Stimulated activated CD4-positive, alpha-beta T cell treated with anti-CD3 and anti-CD28 coated beads, Interleukin-4, amount 100 ng/mL, for 48 hours (primary cell): Measurements from ENCODE around the gene AZU1.
"Not testable (repeated sequence)": the region's sequence is repeated elsewhere in the genome, so short reads cannot be mapped to it uniquely, and the experiment has no call there.

Experiments
- DNase-seq, 2 donors: peaks; one replicate each; pipeline ENCODE4 v3.0.0-alpha.2; 2020; ENCODE audit warnings: low read depth in 2 of 2

AZU1 gene

GRCh38 chr19:810077-810855 lies 17.4 kb upstream of the AZU1 start:
- DNase-seq: no peak

DNA sequence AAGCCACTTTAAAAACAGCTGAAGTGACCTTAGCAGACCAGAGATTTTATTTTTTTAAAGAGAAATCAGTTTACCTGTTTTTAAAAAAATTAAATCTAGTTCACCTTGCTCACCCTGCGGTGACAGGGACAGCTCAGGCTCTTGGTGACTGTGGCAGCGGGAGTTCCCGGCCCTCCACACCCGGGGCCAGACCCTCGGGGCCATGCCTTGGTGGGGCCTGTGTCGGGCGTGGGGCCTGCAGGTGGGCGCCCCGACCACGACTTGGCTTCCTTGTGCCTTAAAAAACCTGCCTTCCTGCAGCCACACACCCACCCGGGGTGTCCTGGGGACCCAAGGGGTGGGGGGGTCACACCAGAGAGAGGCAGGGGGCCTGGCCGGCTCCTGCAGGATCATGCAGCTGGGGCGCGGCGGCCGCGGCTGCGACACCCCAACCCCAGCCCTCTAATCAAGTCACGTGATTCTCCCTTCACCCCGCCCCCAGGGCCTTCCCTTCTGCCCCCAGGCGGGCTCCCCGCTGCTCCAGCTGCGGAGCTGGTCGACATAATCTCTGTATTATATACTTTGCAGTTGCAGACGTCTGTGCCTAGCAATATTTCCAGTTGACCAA lies 16.7 kb upstream of the AZU1 start:
- DNase-seq: no peak

DNA sequence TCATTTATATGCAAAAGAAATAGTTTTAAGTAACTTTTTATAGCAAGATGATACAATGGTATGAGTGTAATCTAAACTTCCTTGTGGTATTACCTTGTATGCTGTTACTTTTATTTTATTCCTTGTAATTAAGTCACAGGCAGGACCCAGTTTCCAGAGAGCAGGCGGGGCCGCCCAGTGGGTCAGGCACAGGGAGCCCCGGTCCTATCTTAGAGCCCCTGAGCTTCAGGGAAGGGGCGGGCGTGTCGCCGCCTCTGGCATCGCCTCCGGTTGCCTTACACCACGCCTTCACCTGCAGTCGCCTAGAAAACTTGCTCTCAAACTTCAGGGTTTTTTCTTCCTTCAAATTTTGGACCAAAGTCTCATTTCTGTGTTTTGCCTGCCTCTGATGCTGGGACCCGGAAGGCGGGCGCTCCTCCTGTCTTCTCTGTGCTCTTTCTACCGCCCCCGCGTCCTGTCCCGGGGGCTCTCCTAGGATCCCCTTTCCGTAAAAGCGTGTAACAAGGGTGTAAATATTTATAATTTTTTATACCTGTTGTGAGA lies 16.1 kb upstream of the AZU1 start:
- DNase-seq: no peak

GRCh38 chr19:812049-812746 lies 15.4 kb upstream of the AZU1 start:
- DNase-seq: no peak

DNA sequence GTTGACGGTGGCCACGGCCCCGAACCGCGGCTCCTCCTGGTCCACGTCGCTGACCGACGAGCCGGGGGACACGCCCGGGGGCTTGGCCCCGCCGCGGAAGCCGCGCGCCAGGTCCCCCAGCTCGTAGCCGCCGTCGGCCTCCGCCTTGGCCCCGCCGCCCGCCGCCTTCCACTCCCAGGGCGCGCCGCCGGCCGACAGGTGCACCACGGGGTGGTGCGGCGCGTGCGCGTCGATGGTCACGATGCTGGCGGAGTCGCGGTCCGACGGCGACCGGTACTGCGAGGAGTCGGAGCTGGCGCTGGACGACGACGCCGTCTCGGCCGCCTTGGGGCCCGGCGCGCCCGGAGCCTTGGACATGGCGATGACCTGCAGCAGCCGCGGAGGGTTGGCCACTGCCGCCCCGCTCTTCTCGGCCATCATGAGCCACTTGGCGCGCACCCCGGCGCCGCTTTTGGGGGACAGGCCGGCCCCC lies 14.9 kb upstream of the AZU1 start:
- no peak for DNase-seq

GRCh38 chr19:813219-814151 lies 14.2 kb upstream of the AZU1 start:
- no peak for DNase-seq

GRCh38 chr19:814152-815078 lies 13.2 kb upstream of the AZU1 start:
- DNase-seq: no peak

- no peak for DNase-seq
These were observed 12.4 kb upstream of the AZU1 start for GRCh38 chr19:815079-815774.

DNA sequence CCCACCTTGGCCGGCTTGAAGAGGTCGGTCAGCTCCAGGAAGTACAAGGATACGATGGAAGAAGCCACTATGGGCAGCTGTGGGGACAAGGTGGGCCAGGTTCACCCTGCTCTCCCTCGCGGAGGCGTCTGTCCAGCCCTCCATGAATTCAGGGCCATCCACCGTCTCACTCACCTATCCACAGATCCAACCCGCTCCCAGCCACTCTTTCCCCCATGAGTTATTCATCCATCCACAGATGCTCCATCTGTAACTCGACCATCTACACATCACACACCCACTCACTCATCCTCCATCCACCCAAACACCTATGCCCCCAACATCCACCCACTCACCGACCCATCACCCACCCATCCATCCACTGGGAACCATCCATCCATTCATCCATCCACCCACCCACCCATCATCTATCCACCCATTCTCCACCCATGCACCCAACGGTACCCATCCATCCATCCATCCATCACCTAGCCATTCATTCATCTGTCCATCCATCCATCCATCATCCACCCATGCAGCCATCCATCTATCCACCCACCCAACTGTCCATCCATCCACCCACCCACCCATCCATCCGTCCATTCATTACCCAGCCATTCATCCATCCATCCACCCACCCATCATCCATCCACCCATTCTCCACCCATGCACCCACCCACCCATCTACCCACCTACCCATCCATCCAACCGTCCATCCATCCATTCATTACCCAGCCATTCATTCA lies 11.7 kb upstream of the AZU1 start:
- no peak for DNase-seq

DNA sequence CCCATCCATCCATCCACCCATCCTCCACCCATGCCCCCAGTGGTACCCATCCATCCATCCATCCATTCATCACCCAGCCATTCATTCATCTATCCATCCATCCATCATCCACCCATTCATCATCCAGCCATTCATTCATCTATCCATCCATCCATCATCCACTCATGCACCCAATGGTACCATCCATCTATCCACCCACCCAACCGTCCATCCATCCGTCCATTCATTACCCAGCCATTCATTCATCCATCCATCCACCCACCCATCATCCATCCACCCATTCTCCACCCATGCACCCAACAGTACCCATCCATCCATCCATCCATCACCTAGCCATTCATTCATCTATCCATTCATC lies 11.2 kb upstream of the AZU1 start:
- no peak for DNase-seq

DNA sequence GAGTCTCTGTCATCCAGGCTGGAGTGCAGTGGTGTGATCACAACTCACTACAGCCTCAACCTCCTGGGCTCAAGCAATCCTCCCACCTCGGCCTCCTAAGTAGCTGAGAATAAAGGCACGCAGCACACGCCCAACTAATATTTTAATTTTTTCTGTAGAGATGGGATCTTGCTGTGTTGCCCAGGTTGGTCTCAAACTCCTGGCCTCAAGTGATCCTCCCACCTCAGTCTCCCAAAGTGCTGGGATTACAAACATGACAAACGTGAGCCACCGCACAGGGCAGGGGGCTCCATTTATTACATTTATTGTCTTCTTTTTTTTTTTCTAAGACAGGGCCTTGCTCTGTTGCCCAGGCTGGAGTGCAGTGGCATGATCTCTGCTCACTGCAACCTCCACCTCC lies 7.4 kb upstream of the AZU1 start:
- not testable (repeated sequence) for DNase-seq

DNA sequence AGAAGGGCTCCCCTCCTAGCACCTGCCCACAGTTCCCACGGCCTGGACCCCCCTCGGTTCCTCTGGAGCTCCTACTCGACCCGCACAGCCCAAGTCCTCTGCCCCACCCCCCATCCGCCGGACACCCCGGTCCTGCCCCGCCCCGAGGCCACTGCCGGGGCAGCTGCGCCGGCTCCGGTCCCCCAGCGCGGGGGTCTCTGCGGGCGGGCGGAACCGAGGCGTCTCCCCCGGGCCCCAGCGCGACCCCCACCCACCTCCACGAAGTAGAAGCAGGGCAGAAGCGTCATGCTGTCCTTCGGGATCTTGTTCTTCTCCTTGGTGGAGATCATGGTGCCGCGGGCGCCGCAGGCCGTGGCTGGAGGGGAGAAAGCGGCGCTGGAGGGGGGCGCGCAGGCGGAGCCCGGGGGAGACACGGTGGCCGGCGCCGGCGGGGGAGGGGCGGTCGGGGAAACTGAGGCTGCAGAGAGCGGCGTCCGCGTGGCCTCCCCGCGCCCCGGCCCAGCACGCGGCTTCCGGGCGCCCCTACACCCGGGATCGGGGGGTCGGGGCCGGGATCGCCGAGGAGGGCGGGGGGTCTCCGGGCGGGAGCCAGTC lies 6.3 kb upstream of the AZU1 start:
- DNase-seq: no peak

DNA sequence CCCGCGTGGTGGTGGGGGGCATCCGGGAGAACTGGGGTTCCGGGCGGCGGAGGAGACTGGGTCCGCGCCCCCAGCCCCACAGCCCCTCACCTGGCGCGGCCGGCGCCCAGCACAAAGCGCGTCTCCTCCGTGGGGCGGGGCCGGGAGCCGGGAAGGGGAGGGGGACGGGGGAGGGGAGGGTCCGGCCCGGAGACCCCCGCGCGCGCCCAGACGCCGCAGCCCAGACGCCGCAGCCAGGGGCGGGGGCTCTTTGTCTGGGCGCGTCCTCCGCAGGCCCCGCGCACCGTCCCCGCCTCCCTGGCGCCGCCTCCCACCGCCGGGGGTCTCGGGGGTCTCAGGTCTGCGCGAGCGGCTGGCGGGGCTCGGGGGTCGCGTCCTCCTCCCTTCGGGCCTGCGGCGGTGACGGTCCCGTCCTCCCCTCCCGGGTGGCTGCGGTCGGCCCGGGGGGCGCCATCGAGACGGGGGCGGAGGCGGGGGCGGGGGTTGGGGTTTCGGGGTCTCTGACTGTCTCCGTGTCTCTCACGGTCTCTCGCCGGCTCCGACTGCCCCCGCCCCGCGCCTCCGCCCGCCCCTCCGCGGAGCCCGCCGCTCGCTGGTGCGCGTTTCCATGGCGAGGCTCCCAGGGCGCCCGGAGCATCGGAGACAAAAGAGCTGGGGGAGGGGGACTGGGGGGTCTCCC lies 5.7 kb upstream of the AZU1 start, which contains the start of gene PLPPR3:
PLPPR3 (minus strand) TSS at position 131 of the 679 bp plus-strand sequence. CDS start 396 bp downstream, outside the sequence.
- DNase-seq: no peak

DNA sequence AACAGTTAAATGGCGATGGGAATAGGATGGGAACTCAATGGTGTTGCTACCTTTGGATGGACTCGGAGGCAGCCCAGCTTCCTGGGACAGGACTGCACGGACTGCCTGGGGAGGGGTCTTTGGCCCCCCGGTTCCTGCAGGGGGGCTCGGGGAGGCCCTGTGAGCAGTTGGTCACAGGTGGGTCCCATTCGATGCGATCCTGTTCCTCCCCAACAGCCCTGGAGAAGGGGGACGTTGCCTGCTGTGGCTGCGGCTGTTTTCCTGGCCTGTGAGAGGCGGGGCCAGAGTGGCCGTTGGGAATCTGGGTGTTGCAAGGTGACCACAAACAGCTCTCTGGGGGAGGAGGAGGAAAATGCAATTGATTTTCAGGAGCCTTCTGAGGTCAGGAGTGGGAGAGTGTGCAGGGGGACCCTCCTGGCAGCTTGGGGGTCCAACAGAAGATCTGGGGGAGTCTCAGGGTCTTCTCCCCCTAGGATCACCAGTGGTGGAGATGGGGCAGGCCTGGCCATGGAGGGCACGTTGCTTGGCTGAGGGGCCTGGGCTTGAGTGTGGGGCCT lies 4.0 kb upstream of the AZU1 start:
- no peak for DNase-seq

DNA sequence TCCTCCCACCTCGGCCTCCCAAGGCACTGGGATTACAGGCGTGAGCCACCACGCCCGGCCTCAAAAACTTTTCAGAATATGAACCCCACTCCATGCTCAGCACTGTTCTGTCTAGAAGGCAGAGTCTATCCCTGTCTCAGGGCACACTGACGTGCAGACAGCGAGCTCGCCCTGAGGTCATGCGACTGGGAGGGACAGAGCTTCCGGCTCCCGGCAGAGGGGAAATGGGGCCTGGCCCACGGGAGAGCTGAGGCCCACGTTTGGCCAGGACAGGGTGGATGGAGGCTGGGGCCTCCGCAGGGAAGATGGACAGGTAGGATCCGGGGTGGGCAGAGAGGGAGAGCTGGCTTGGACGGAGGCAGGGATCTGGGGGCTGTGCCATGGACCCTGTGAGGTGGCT lies 2.8 kb upstream of the AZU1 start:
- DNase-seq: no peak

DNA sequence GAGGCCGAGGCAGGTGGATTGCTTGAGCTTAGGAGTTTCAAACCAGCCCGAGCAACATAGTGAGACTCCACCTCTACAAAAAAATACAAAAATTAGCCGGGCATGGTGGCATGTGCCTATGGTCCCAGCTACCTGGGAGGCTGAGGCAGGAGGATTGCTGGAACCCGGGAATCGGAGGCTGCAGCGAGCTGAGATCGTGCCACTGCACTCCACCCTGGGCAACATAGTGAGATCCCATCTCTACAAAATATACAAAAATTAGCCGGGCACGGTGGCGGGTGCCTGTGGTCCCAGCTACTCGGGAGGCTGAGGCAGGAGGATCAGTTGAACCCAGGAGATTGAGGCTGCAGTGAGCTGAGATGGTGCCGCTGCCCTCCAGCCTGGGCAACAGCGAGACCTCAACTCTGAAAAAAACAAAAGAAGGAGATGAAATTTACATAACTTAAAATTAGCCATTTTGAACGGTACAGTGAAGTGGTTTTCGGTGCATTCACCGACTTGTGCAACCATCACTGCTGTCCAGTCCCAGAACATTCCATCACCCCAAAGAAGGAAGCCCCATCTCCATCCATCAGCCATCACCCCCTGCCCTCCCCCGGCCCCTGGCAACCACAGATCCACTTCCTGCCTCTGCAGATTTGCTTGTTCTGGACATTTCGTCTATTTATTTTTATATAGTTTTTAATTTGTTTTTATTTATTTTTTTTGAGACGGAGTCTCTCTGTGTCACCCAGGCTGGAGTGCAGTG lies 1.6 kb upstream of the AZU1 start:
- DNase-seq: no peak

GRCh38 chr19:827314-827709 lies 325 bp upstream of the AZU1 start:
- DNase-seq: no peak
